HG03064 (cell line): ENCODE results near the gene TNKS2.
"Not testable (repeated sequence)": the region's sequence is repeated elsewhere in the genome, so short reads cannot be mapped to it uniquely, and the experiment has no call there.

Source experiments
- ATAC-seq: cut with Tn5 transposase; IDR thresholded peaks from one replicate; pipeline ENCODE4 v1.9.1; 2021; ENCODE audit warnings: low read depth; ENCODE audit not compliant: unreplicated experiment

The TNKS2 gene

DNA sequence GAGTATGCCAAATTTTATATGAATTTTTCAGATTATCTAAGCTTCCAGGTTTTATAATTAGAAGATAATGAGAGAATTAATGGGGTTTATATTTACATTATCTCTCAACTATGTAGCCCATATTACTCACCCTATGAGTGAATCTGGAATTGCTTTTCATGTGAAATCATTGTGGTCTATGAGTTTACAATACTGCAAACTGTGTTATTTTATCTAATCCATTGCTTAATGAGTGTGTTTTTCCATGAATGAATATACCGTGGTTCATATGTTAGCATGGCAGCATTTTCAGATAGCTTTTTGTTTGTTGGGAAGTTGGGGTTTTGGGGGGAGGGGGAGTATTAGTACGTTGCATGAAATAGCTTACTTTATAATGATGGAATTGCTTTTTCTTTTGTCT, 66.5 kb downstream of the TNKS2 start:
- no peak for ATAC-seq

DNA sequence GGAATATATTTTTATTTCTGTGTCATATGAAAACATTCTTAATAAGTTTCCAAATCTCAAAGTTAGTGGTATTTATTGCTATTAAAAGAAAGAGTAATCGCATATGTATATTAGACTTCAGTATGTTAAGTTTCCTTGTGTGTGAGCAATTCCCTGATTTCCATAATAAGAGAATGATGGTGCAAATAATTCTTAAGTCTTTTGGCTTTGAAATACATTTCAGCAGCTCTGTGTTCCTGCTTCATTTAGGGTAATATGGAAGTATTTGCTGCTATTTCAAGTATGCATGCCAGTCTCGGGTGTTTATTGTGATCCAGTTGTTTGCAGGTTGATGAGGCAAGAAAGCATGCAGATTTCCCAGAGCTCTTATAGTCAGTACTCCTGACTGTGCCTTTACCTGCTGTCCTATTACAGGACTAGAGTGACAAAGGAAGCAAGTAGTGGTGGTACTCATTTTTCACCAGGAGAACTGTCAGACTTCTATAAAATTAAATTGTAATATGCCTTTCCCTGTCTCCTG, 67.4 kb downstream of the TNKS2 start:
- no peak for ATAC-seq

DNA sequence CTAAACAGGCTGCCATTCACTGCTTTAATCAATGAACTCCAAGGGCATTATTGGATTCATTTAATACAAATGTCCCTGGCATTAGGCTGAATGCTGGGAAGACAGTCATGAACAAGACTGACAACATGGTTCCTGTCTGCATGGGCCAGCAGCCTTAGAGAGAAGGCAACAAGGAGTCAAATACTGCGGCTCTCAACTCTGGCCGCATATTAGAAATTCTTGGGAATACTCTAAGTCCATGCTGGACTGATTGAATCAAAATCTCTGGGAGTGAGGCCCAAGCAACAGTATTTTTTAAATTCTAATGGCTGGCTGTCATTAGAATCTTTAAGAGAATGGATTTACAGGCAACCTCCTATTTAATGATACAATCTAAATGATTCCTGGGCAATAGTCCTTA, 76.9 kb downstream of the TNKS2 start:
- ATAC-seq: no peak

DNA sequence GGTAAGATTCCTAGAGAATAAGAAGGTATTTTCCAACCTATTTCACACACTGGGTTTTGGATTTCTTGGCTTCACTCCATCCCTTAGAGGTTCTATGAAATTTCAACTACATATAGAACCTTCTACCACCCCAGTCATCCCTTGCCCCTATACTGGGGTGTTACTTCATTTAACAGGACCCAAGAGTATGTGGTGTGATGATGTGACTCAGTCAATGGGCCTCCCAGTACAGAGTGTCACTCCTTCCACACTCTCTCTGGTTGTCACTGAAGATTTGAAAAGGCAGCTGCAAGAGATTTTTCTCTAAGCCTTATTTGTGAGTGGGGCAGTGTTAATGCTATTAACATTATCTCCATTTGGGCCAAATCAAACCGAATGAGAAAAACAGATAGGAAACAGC, 77.6 kb downstream of the TNKS2 start:
- ATAC-seq: no peak

DNA sequence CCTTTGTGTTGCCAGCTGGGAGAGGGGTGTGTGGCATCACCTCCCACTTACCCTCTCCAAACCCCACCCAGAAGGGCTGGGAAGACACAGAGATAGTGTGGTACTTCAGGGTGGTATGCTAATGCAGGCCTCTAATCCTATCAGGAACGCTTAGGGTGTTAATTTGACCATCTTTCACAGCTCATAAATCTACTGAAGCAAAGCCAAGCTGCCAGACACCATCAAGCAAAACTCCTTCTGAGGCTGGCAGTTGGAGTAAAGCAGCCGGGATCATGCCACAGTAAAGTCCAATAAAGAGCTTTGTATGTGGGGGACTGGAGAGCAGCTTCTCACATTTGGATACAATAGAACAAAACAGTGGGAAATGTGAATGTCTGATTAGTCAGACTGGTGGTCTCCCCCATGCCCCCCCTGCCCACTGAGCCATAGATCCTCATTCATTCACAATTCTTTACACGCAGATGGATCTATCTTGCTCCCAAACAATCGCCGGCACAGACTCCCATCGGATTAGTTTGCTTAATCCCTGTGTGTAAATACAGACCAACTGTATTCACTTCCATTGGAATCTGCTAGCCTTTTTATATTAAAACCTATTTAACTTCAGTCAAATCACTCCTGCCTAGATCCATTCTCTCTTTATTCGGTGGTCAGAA, 81.4 kb downstream of the TNKS2 start:
- ATAC-seq: no peak

DNA sequence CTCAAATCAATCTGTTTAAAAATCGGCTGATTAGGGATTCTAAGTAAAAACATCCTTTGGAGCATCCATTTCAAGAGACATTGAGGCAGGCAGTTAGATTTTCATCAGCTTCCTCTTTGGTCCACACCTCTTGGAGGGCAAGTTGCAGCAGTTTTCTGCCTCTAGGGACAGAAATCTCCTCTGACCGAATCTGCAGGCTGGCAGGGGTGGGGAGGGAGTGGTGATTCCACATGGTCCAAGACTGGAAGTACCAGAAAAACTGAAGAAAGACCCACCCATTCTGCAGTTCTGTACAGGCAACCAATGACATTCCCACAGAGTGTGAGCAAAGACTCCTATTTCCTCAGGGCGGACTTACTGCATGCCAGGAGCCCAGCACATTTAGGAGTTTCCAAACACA, 82.1 kb downstream of the TNKS2 start:
- no peak for ATAC-seq

DNA sequence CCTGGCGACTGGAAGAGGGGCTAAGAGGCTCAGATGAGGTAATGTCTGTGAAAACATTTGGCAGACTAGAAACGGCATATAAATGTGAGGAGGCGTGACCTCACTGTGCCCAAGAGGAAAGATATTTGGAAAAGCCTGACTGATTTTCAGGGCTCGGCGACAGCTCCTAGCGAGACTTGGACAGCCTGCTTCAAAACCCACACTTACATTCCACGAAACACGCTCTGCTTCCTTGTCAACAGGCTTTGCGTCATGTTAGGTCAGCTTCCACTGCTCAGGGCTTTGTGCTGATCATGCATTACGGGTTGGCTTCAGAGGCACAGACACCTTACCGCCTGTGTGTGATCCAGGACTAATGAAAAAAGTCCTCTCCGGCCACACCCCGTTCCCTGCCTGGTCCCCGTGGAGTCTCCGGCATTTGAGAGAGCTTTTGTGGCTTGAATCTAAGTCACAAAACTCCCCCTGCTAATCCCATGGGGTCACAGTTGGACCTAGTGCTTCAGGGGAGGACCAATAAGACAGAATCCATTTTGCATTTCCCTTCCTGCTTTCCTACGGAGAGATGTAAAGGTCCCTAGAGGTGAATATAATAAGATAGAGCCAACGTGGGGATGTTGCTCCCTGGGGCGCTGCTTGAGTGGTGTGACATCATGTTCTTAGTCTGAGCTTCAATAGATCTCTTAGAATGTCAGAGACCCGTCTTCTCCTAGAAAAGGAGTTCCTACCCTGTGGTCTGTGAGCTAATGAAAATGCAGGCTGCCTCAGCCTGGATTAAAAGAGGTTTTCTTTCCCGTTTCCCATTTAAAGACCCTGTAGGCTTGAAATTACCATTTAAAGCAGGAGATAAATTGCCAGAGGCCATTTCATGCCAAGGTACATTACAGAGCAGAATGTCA, 85.6 kb downstream of the TNKS2 start:
- no peak for ATAC-seq

DNA sequence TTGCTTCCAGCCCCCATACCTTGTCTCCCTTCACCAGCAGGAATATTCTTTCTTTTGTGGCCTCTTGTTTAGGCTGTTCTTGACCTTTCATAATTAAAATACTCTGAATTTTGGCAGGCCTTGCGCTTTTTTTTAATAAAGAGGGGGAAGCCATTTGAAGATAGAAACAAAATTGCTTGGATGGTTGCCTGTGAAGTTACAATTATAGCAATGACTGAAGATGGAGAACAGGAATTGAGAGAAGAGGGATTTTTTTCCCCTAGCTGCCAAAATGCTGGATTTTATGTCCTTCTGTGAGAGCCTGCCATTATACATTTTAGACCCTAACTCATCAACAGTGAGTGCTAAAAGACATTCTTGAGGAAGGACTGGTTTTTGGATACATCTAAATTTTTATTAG, 86.3 kb downstream of the TNKS2 start:
- no peak for ATAC-seq

DNA sequence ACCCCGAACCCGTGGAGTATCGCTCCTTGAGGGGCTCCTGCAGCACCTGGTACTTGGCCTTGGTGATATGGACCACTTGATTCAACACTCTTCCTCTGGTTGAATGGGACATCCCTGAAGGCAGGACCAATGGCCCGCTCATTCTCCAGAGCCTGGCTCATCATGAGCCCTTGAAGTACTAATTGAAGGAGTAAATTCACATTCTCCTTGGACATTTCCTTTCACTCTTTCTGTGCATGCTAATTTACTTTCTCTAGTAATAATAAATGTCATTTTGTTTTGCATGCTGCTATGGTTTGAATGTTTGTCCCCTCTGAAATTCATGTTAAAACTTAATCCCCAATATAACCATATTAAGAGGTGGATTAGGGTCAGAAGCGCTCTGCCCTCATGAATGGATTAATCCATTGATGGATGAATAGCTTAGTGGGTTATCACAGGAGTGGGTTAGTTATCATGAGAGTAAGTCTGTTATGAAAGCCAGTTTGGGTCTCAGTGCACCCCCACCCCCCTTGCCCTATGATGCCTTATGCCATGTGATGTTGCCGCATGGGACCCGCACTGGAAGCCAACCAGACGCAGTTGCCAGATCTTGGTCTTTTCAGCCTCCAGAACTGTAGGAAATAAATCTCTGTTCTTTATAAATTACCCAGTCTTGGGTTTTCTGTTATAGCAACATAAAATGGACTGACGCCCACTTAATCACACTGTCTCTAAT, 87.3 kb downstream of the TNKS2 start:
- no peak for ATAC-seq

DNA sequence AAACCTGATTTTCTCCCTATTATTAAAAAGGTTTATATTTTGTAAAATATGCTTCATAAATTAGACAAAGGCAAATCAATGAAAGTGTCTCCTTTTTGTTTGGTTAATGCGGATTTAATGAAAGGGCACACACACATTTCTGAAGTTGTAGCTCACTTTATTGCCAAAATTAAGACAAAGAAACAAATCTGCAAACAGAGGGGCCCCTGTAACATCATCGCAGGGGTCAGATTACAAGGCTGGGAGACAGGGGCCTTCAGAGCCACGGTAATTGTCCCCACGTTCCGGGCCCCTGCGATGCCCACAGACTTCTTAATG, 88.7 kb downstream of the TNKS2 start:
- no peak for ATAC-seq

DNA sequence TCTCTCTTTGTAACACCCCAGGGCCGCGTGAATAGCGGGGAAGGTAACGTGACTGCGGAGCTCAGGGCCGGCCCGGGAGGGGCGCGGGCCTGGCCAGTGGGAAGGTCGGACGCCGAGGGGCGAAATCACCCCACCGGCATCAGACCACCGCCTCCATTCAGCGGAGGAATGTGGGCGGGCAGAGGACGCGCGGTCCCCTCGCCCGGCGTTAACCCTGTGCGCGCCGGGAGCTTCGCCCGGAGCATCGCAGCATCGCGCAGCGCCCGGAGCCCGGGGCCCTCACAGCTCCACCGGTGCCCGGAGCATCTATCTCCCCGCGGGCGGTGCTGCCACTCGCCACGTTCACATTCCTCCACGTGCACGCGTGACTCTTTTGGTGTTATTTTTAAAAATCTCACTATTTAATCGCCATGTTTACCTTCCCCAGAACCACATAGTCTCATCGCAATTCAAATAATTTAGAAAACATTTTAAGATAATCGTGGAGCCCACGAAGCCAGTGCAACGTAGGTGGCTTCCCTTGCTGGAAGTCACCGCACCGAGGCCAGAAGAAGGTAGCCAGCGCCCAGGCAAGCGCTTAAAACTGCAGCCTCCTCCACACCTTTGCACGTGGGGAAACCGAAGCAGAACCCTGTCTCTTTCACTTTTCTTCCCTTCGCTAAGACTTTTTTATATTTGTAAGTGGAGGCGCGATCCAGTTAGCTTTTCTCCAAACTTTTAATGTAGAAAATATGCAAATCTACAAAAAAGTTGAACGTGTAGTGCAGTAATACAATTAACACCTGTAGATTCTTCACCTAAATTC, 89.2 kb downstream of the TNKS2 start:
- ATAC-seq: no peak

DNA sequence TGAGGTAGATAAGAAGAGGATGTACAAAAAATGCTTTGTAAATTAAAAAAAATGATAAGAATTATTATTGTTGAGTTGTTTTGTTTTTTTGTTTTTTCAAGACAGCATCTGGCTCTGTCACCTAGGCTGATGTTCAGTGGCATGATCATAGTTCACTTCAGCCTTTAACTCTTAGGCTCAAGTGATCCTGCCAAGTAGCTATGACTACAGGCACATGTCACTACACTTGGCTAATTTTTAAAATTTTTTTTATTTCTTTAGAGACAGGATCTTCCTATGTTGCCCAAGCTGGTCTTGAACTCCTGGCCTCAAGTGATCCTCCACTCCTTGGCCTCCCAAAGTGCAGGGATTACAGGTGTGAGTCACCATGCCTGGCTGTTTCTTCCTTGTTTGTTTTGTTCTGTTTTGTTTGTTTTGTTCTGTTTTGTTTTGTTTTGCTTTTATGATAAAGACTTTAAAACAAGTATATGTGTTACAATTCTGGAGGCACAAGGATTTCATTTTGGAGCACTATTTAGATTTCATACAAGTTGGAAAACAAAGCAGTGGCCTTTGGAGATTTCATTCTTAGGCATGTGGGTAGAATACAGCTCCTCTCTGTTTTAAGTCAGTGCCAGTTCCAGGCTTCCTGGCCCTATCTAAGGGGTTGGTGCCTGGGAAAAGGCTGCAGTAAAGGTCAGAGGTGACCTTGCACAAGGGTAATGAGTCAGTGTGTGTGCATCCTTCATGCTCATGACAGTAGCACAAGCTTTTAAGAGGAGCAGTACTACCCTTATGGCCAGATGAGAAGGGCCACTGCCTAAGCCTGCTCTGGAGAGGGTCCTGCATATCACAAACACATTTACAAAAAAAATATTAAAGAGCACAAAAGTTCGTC, 93.1 kb downstream of the TNKS2 start:
- ATAC-seq: no peak

DNA sequence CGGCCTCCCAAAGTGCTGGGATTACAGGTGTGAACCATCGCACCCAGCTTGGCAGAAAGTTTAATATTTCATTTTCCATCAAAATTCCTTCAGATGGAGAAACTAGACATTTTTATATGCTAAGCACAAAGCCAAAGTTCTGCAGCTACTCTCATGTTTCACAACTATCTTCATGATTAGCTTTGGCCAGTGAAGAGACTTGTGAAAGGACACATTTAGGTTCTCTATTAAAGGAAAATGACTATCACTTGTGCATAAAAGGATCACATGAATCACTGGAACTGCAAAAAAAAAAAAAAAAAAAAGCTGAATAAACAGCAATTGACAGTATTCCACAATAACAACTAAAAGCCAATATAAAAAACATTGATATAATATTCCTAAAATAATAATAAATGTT, 94.8 kb downstream of the TNKS2 start:
- no peak for ATAC-seq

DNA sequence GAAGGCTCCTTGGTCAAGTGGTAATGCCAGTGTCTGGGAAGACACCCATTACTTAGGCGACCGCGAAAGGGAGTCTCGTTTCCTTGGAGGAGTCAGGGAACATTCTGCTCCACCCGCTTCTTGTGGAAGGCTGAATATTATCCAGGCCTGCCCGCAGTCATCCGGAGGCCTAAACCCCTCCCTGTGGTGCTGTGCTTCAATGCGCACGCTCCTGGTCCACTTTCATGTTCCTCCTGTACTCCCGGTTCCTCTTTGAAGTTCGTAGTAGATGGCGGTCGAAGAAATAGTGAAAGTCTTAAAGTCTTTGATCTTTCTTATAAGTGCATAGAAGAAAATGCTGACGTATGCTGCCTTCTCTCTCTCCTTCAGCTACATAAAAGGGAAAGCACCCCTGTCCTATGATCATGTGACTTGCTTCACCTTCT, 96.0 kb downstream of the TNKS2 start:
- ATAC-seq: not testable (repeated sequence)

DNA sequence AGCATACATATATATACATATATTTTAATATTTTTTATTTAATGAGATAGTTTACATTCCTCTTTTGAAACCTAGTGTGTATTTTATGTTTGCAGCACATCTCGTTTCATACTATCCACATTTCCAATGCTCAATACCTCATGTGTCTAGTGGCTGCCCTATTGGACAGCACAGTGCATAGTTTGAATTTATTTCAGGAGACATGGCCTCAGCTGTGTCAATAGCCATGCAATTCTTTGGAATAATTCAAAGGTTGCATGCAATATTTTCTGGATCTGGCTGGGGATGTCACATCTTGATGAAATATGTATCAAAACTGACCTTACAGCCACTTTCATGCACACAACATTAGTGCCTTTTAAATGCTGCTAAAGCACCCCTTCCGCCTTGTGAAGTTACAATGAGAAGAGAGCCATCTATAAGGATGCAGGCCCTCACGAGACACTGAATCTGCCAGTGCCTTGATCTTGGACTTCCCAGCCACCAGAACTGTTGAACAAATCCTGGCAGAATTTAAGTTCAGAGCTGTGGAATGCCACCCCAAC, 98.1 kb downstream of the TNKS2 start:
- no peak for ATAC-seq

DNA sequence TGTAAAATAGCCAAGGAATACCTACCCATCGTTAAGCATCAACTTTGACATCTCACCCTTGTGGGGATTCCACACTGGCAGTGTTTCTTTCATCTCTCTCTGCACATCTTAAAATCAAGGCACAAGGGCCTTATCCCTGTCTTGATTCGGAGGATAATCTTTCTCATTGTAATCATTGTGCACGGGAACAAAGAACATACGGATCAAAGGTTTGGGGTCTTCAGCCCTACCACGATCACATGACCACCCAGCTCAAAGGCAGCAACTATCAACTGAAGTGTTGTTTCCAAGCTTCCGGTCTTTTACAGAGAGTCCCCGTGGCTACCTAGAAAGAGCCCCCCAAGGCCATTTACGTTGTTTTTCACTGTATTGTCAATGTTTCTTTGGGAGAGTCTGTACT, 99.2 kb downstream of the TNKS2 start:
- ATAC-seq: no peak

DNA sequence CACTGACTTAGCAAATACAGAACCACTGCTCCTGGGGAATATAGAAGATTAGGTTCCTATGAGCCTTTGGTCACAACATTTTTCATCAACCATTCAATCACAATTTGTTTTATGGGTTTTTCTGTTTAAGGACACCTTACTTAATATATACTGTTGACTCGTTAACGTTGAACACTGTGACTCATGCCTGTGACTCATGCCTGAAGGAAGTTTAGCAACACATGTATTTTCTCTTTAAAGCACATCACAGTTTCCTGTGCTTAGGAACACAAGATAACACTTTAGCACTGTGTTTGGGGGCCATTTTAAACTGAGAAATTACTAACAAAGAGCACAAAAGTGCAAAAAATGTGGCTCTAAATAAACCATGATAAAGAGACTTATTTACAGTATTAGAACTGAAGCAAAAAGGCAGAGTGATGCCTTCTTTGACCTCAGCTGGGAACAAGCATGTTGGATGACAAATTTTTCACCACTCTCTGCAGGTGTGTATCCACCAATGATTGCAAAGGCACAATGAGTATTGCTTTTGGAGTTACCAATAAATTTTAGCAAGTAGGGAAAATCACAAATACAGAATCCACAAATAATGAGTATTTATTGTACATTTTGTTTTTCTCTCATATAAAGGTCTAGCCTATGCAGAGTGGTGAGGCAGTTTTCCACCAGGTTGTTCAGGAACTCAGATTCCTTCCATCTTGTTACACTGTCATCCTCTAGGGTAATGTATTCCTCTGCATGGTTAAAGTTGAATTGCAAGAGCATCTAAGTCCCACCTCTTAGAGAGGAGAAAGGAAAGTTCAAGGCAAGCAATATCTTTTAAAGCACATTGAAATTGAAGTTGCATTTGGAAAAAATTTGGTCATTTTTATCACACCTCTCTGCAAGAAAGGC, 103.8 kb downstream of the TNKS2 start:
- ATAC-seq: no peak

DNA sequence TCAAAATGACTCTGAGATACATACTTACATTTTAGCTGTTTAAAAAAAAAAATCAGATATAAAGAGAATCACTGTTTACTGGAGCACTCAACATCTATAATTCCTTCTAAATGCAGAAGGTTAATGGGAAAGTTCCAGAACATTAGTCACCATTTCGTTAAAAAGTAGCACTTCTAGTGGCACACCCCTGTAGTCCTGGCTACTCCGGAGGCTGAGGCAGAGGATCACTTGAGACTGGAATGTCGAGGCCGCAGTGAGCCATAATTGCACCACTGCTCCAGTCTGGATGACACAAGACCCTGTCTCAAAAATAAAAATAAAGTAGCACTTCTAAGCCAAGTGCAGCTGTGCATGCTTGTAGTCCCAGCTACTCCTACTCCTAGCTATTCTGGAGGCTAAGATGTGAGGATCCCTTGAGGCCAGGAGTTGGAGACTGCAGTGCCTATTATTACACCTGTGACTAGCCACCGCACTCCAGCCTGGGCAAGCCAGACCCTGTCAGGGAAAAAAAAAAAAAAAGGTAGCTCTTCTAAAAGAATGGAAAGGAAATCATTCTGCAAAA, 108.9 kb downstream of the TNKS2 start:
- no peak for ATAC-seq
